GM21447 (cell line): ENCODE measurements around the gene TOP2B.

ENCODE experiments used
- ATAC-seq: cut with Tn5 transposase; IDR thresholded peaks from one replicate; pipeline ENCODE4 v1.9.1; 2021; ENCODE audit not compliant: unreplicated experiment

The TOP2B gene

GRCh38 chr3:25664812-25665314 lies at the start of gene TOP2B:
Gene TOP2B (minus strand): TSS chr3:25664907. CDS start chr3:25664297, 610 bp downstream.
- ATAC-seq = peak; percentile 85

- ATAC-seq = no peak
These were observed 48.8 kb upstream of the TOP2B start for GRCh38 chr3:25713341-25713985.

- no peak for ATAC-seq
These were observed 46.4 kb upstream of the TOP2B start for GRCh38 chr3:25711090-25711489.

GRCh38 chr3:25708036-25708435 lies 43.3 kb upstream of the TOP2B start:
- ATAC-seq = no peak

- no peak for ATAC-seq
These were observed 42.7 kb upstream of the TOP2B start for GRCh38 chr3:25707268-25707926.

GRCh38 chr3:25706213-25706612 lies 41.5 kb upstream of the TOP2B start:
- ATAC-seq = no peak

- ATAC-seq = no peak
These were observed 32.8 kb upstream of the TOP2B start for GRCh38 chr3:25697553-25697952.

- ATAC-seq = no peak
These were observed 31.2 kb upstream of the TOP2B start for GRCh38 chr3:25695731-25696420.

- no peak for ATAC-seq
These were observed 28.5 kb upstream of the TOP2B start for GRCh38 chr3:25693238-25693637.

- no peak for ATAC-seq
These were observed 27.6 kb upstream of the TOP2B start for GRCh38 chr3:25692341-25692740.

- no peak for ATAC-seq
These were observed 26.2 kb upstream of the TOP2B start for GRCh38 chr3:25690768-25691533.

- ATAC-seq = no peak
These were observed 24.5 kb upstream of the TOP2B start for GRCh38 chr3:25689226-25689625.

GRCh38 chr3:25687742-25688141 lies 23.0 kb upstream of the TOP2B start:
- ATAC-seq = no peak

GRCh38 chr3:25686766-25687165 lies 22.1 kb upstream of the TOP2B start:
- ATAC-seq = no peak

GRCh38 chr3:25683882-25684281 lies 19.2 kb upstream of the TOP2B start:
- ATAC-seq = no peak

GRCh38 chr3:25683410-25683809 lies 18.7 kb upstream of the TOP2B start:
- ATAC-seq = no peak

GRCh38 chr3:25679642-25680302 lies 15.1 kb upstream of the TOP2B start:
- ATAC-seq = no peak

GRCh38 chr3:25679166-25679565 lies 14.5 kb upstream of the TOP2B start:
- ATAC-seq = no peak

GRCh38 chr3:25678581-25678980 lies 13.9 kb upstream of the TOP2B start:
- ATAC-seq = no peak

- ATAC-seq = no peak
These were observed 12.4 kb upstream of the TOP2B start for GRCh38 chr3:25677121-25677520.

- no peak for ATAC-seq
These were observed 10.0 kb upstream of the TOP2B start for GRCh38 chr3:25674670-25675069.
